Large intestine (tissue), 3 donors: Measurements from ENCODE around the gene EML1. TPM values are rescaled to one million over a fixed set of nuclear protein-coding genes. Genes with fewer than 3 reads are reported as not detected.
A peak's percentile ranks its signal among the peaks of the same experiment; 100 is the strongest.
"Not testable (repeated sequence)": the region's sequence is repeated elsewhere in the genome, so short reads cannot be mapped to it uniquely, and the experiment has no call there.

Source experiments
- DNase-seq, 2 donors: peaks; one replicate each; pipeline versions ENCODE4 v3.0.0 to v3.0.0-alpha.2; 2013
- H3K27ac ChIP-seq: one replicate; pipeline ENCODE4 v1.5.1; 2013; ENCODE audit warnings: low read length
- H3K27me3 ChIP-seq: 2 replicates; pipeline ENCODE4 v1.6.1; 2013; ENCODE audit warnings: low read length; ENCODE audit not compliant: control insufficient read depth, insufficient read depth
- H3K36me3 ChIP-seq: 2 replicates; pipeline ENCODE4 v1.6.1; 2013; ENCODE audit warnings: low read length; ENCODE audit not compliant: control insufficient read depth, insufficient read depth
- H3K4me1 ChIP-seq: one replicate; pipeline ENCODE4 v1.6.1; 2013; ENCODE audit warnings: low read length; ENCODE audit not compliant: control insufficient read depth, insufficient read depth
- H3K4me3 ChIP-seq: one replicate; pipeline ENCODE4 v1.5.1; 2013; ENCODE audit warnings: low read length
- H3K9me3 ChIP-seq: one replicate; pipeline ENCODE4 v1.6.1; 2013; ENCODE audit warnings: mild to moderate bottlenecking, low read depth, low read length, moderate library complexity; ENCODE audit not compliant: control insufficient read depth
- WGBS: methylation state at CpG from one replicate; pipeline ENCODE4 v1.1.5; 2013; ENCODE audit warnings: low lambda C conversion rate; ENCODE audit not compliant: insufficient coverage; 5-methylcytosine and 5-hydroxymethylcytosine counted together
- polyA plus RNA-seq: library from polyadenylated mRNA; unstranded; fragments of 120-200 nt; gene quantifications from one replicate; pipeline ENCODE4 v1.2.1, GENCODE V29; 2013

Gene EML1
- polyA plus RNA-seq, 1 donor: 22.0 TPM

- no peak overlapping the region for H3K4me3 ChIP-seq
- no CpG with 5 or more reads among the region's 21 CpGs for WGBS
- DNase-seq: no peak
- H3K9me3 ChIP-seq: no peaks in the 10 kb centered on the region
- H3K36me3 ChIP-seq: no peaks in the 10 kb centered on the region
- H3K4me1 ChIP-seq: peaks cover 22% of the 10 kb centered on the region
- H3K27me3 ChIP-seq: no peaks in the 10 kb centered on the region
- H3K27ac ChIP-seq: no peak overlapping the region
These were observed 36.4 kb upstream of the EML1 start for GRCh38 chr14:99756796-99757195.

DNA sequence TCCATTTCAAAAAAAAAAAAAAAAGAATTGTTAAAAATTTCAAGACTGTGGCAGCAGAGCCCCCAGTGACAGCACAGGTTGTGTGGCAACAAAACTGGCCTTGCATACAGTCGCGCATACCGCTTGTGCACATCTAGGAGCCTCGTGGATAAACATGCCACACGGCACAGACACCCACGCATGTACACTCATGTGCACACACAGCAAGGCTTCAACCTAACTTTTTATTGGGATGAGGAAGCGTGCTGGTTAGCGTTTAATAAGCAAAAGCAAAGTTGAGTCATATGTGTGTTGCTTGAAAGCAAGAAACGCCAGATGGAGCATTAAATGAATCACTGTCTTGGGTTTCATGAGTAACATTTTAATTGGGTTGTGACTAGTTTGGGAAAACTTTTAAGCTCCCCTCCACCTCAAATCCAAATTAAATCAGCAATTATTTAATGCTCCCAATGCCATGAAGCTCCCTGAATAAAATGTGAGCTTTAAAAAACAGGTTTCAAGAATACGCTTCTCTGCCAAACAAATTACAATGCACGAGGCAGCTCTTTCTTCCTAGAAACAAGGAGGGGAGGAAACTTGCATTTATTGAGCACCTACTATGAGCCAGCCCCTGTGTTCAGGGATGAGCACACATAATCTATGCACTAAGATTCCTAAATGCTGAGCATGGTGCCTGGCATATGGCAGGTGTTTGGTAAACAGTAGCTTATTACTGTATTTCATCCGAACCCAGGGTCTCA, 35.7 kb upstream of the EML1 start:
- no peaks in the 10 kb centered on the region for H3K9me3 ChIP-seq
- no peak for DNase-seq
- peaks cover 17% of the 10 kb centered on the region for H3K4me1 ChIP-seq
- H3K27ac ChIP-seq: no peak overlapping the region
- no peak overlapping the region for H3K4me3 ChIP-seq
- H3K36me3 ChIP-seq: no peaks in the 10 kb centered on the region
- WGBS: no CpG with 5 or more reads among the region's 12 CpGs
- no peaks in the 10 kb centered on the region for H3K27me3 ChIP-seq

DNA sequence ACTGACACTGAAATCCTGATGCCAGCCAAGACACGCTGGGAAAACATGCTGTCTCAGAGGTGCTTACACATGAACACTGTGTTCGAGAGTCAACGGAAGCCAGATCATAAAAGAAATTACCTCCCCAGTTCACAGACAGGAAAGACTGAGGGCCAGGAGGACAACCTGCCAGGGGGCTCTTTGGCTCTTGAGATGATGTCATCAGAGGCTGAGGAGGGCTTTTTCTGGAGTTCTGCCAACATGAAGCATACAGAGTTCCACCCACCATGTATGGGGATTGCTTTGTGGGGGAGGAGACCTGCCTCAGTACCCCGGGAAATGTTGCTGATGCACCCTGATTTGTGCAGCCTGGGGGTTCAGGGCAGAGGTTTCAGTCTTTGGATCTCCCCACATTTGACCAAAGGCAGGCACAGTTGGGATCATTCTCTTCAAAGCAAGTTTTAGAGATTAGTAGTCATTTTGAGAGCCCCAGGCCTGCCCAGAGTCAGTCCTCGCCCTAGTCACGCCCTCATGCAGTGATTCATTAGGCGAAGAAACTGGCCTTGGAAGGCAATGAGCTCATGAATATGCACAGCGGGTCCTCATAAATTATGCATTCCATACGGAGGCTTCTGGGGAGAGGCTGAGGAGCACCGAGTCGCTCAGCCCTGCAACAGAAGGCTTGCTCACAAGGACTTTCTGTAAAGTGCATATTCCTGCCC, 34.9 kb upstream of the EML1 start:
- H3K27me3 ChIP-seq: no peaks in the 10 kb centered on the region
- WGBS: 100% methylated on average over 1 of the region's 11 CpGs
- no peaks in the 10 kb centered on the region for H3K9me3 ChIP-seq
- DNase-seq: peak in 1 of 2 donors; percentile 41
- H3K36me3 ChIP-seq: no peaks in the 10 kb centered on the region
- no peak overlapping the region for H3K27ac ChIP-seq
- no peak overlapping the region for H3K4me3 ChIP-seq
- peaks cover 11% of the 10 kb centered on the region for H3K4me1 ChIP-seq

DNA sequence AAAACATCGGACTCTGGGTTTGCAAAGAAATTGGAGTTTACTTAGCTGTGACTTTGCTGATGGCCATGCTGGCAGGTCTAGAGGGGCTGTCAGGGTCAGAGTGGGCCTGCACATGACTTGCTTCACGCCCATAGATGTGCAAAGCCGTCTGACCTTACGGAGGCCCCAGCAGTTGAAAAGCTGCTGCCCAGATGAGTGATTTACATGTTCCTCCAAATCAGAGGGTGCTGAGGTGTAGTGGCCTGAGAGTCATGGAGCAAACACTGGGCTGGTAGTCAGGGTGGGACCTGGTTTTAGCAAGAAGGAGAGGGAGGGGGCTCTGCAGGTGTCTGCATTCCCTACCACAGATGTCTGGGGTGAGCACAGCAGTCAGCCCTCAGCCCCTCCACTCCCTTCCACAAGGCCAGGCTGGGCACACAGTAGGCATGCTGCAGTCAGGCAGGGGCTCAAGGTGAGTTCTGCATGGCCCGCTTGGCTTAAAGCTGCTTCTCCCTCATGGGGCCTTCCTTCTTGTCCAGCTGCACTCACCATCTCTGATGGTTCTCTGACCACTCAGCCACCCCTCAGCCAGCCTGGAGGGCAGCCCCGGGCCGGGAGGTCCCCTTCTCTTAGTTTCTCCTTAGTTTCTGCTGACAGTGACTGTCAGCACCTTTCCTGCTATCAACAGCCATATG, 34.2 kb upstream of the EML1 start:
- DNase-seq: no peak
- Histone ChIP-seq H3K4me3 (no peak overlapping the region), H3K4me1 (peaks cover 8% of the 10 kb centered on the region), H3K9me3 (no peaks in the 10 kb centered on the region), H3K27me3 (no peaks in the 10 kb centered on the region), H3K27ac (no peak overlapping the region), H3K36me3 (no peaks in the 10 kb centered on the region)
- WGBS: no CpG with 5 or more reads among the region's 7 CpGs

GRCh38 chr14:99759546-99759925, 33.7 kb upstream of the EML1 start:
- no peaks in the 10 kb centered on the region for H3K27me3 ChIP-seq
- DNase-seq: no peak
- H3K36me3 ChIP-seq: no peaks in the 10 kb centered on the region
- H3K27ac ChIP-seq: no peak overlapping the region
- no peaks in the 10 kb centered on the region for H3K9me3 ChIP-seq
- no CpG with 5 or more reads among the region's 9 CpGs for WGBS
- H3K4me1 ChIP-seq: peaks cover 8% of the 10 kb centered on the region
- H3K4me3 ChIP-seq: no peak overlapping the region

DNA sequence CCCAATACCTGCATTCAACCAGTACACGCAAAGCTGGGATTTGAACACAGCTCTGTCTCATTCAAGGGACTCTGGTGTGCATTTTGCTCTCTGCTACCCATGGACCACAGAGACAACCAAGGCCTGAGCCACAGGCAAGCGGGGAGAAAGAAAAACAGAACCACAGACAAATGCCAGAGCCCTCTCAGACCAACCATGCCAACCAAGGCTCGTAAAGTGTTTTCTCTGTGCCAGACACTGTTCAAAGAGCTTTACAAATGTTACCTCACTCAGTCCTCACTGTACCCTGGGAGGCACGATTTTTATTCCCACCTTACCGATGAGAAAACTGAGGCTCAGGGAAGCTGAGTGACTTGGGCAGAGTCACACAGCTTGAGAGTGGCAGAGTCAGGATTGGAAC, 32.4 kb upstream of the EML1 start:
- no peaks in the 10 kb centered on the region for H3K36me3 ChIP-seq
- no peak overlapping the region for H3K4me3 ChIP-seq
- no peaks in the 10 kb centered on the region for H3K9me3 ChIP-seq
- no peak for DNase-seq
- no peak overlapping the region for H3K27ac ChIP-seq
- no CpG with 5 or more reads among the region's 5 CpGs for WGBS
- H3K27me3 ChIP-seq: no peaks in the 10 kb centered on the region
- H3K4me1 ChIP-seq: peaks cover 7% of the 10 kb centered on the region

- no CpG with 5 or more reads among the region's 4 CpGs for WGBS
- not testable (repeated sequence) for H3K4me1 ChIP-seq, H3K36me3 ChIP-seq, H3K4me3 ChIP-seq, H3K9me3 ChIP-seq, H3K27me3 ChIP-seq, H3K27ac ChIP-seq, DNase-seq
These were observed 30.3 kb upstream of the EML1 start for GRCh38 chr14:99762911-99763310.

- no peak overlapping the region for H3K4me3 ChIP-seq
- no peak overlapping the region for H3K27ac ChIP-seq
- no peaks in the 10 kb centered on the region for H3K36me3 ChIP-seq
- no peak for DNase-seq
- H3K27me3 ChIP-seq: no peaks in the 10 kb centered on the region
- WGBS: 80% methylated on average over 1 of the region's 13 CpGs
- peaks cover 8% of the 10 kb centered on the region for H3K4me1 ChIP-seq
- H3K9me3 ChIP-seq: no peaks in the 10 kb centered on the region
These were observed 29.5 kb upstream of the EML1 start for GRCh38 chr14:99763527-99764221.

DNA sequence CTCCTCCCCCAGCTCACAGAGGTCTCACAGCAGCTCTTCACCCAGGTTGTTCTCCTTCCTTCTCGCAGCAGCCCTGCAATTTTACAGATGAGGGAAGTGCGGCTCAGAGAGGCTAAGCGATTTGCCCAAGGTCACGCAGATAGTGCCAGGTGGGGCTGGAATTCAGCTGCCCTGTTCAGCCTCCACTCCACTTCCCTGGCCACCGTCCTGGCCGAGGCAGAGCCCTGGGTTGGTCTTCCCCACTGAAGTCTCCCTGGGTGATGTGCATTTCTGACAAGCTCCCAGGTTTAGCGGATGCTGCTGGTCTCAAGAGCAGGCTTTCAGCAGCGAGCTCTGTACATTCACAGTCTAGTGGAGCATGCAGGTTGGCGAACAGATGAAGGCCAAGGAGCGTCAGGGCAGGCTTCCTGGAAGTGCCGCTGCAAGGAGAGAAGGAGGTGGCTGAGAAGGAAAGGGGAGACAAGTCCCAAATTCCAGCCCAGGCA, 28.9 kb upstream of the EML1 start:
- DNase-seq: no peak
- WGBS: no CpG with 5 or more reads among the region's 11 CpGs
- no peak overlapping the region for H3K4me3 ChIP-seq
- no peaks in the 10 kb centered on the region for H3K9me3 ChIP-seq
- H3K27me3 ChIP-seq: no peaks in the 10 kb centered on the region
- peaks cover 8% of the 10 kb centered on the region for H3K4me1 ChIP-seq
- no peak overlapping the region for H3K27ac ChIP-seq
- H3K36me3 ChIP-seq: no peaks in the 10 kb centered on the region

- no peaks in the 10 kb centered on the region for H3K27me3 ChIP-seq
- H3K4me3 ChIP-seq: no peak overlapping the region
- no peak for DNase-seq
- H3K4me1 ChIP-seq: peaks cover 8% of the 10 kb centered on the region
- H3K27ac ChIP-seq: no peak overlapping the region
- no CpG with 5 or more reads among the region's 6 CpGs for WGBS
- H3K36me3 ChIP-seq: no peaks in the 10 kb centered on the region
- no peaks in the 10 kb centered on the region for H3K9me3 ChIP-seq
These were observed 24.8 kb upstream of the EML1 start for GRCh38 chr14:99768381-99768780.
